Smooth muscle cell (in vitro differentiated cells): ENCODE results near the gene NKIRAS2. TPM values are rescaled to one million over a fixed set of nuclear protein-coding genes. Genes with fewer than 3 reads are reported as not detected.

Experiments used
- DNase-seq: peaks from one replicate; lab custom pipeline; 2025; ENCODE audit not compliant: unreplicated experiment; lab: John Stamatoyannopoulos, UW
- H2AFZ ChIP-seq: fragments of 200-600 bp; sonication (generic); 2 replicates; pipeline ENCODE4 v1.6.0; 2016; ENCODE audit warnings: antibody characterized with exemption, low read depth, mild to moderate bottlenecking
- H3F3A ChIP-seq: fragments of 200-600 bp; sonication (generic); 2 replicates; pipeline ENCODE4 v1.6.0; 2017; ENCODE audit warnings: antibody characterized with exemption, low read depth
- H3K27ac ChIP-seq: fragments of 200-600 bp; sonication (generic); 2 replicates; pipeline ENCODE4 v1.5.1; 2016; ENCODE audit warnings: low read depth, mild to moderate bottlenecking
- H3K27me3 ChIP-seq: fragments of 200-600 bp; sonication (generic); 2 replicates; pipeline ENCODE4 v1.6.1; 2016; ENCODE audit warnings: low read depth, mild to moderate bottlenecking
- H3K36me3 ChIP-seq: fragments of 200-600 bp; sonication (generic); 2 replicates; pipeline ENCODE4 v1.5.1; 2016; ENCODE audit warnings: low read depth
- H3K4me1 ChIP-seq: fragments of 200-600 bp; sonication (generic); 2 replicates; pipeline ENCODE4 v1.5.1; 2016; ENCODE audit warnings: low read depth
- H3K4me2 ChIP-seq: fragments of 200-600 bp; sonication (generic); 2 replicates; pipeline ENCODE4 v1.6.0; 2016; ENCODE audit warnings: mild to moderate bottlenecking
- H3K4me3 ChIP-seq: fragments of 200-600 bp; sonication (generic); 2 replicates; pipeline ENCODE4 v1.5.1; 2016; ENCODE audit warnings: mild to moderate bottlenecking
- H3K79me2 ChIP-seq: fragments of 200-600 bp; sonication (generic); 2 replicates; pipeline ENCODE4 v1.6.0; 2016; ENCODE audit warnings: low read depth, mild to moderate bottlenecking
- H3K9ac ChIP-seq: fragments of 200-600 bp; sonication (generic); 2 replicates; pipeline ENCODE4 v1.6.0; 2016; ENCODE audit warnings: low read depth
- H3K9me3 ChIP-seq: fragments of 200-600 bp; sonication (generic); replicated peaks from 2 replicates; pipeline ENCODE4 v1.5.1; 2016; ENCODE audit warnings: low read depth
- H4K20me1 ChIP-seq: fragments of 200-600 bp; sonication (generic); 2 replicates; pipeline ENCODE4 v1.6.0; 2016; ENCODE audit warnings: low read depth
- WGBS: methylation state at CpG from one replicate; pipeline ENCODE4 v1.1.7; 2016; ENCODE audit warnings: low lambda C conversion rate; 5-methylcytosine and 5-hydroxymethylcytosine counted together
- polyA plus RNA-seq: library from polyadenylated mRNA; unstranded; fragments of >200 nt; fragmentation: Nextera tagmentation; extraction: Ambion mirVana; gene quantifications from 2 replicates; pipeline ENCODE4 v1.2.1, GENCODE V29; 2016
- total RNA-seq: library from RNA; depleted of rRNA; stranded (reverse); fragments of >200 nt; gene quantifications from 2 replicates; pipeline ENCODE4 v1.2.3, GENCODE V29; 2014
- TF ChIP-seq, protein P1 (sequence below): fragments of 200-600 bp; sonication (generic); IDR thresholded peaks from 2 replicates; pipeline ENCODE4 v1.5.1; 2017; ENCODE audit warnings: borderline replicate concordance, mild to moderate bottlenecking, antibody characterized with exemption; ENCODE audit not compliant: insufficient read depth, poor library complexity, severe bottlenecking

The NKIRAS2 gene
- total and polyA plus RNA-seq, 2 experiments from 2014 or later: 21.3 to 50.1 TPM

DNA sequence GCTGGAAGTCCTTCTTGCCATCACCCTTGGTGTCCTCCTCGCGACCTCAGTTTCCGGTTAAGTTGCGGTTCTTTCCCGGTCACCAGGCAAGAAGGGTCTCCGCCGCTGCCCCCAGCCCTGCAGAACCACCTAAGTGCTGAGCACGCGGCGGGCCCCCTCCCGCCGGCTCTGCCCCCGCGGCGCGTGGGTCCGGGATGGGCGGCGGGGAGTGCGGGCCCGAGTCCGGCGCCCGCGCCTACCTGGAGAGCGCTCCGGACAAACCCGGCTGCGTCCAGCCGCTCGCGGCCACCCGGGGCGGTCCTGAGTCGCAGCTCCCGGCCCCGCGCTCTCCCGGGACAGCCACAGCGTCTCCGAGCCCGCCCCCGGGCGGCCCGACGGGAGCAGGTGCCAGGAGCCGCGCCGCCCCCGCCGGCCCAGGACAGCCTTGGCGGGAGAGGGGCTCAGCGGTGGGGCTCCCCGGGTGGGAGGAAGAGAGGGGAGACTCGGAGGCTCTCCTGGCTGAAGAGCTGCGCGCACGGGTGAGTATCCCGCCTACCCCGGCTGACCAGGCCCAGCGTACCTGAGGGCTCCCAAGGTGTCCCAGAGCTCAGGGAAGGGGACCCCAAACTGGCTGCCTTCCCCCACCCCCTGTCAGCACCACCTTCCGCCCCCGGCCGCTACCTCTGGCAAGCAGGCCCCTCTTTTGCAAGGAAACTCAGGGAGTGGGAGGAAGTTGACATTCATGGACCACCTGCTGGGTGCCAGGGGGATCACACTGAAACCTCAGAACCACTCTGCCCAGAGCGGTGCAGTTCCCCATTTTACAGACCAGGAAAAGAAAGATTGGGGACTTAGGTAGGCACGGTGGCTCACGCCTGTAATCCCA is 52.7 kb downstream of the NKIRAS2 start:
- peaks cover 40% of the 10 kb centered on the region for H3K27me3 ChIP-seq
- no peaks in the 10 kb centered on the region for H3F3A ChIP-seq
- H3K4me3 ChIP-seq: peak overlapping the region; percentile 31
- no peaks in the 10 kb centered on the region for H3K4me1 ChIP-seq
- peak overlapping the region; percentile 79 for H3K4me2 ChIP-seq
- TF ChIP-seq, protein P1, sequence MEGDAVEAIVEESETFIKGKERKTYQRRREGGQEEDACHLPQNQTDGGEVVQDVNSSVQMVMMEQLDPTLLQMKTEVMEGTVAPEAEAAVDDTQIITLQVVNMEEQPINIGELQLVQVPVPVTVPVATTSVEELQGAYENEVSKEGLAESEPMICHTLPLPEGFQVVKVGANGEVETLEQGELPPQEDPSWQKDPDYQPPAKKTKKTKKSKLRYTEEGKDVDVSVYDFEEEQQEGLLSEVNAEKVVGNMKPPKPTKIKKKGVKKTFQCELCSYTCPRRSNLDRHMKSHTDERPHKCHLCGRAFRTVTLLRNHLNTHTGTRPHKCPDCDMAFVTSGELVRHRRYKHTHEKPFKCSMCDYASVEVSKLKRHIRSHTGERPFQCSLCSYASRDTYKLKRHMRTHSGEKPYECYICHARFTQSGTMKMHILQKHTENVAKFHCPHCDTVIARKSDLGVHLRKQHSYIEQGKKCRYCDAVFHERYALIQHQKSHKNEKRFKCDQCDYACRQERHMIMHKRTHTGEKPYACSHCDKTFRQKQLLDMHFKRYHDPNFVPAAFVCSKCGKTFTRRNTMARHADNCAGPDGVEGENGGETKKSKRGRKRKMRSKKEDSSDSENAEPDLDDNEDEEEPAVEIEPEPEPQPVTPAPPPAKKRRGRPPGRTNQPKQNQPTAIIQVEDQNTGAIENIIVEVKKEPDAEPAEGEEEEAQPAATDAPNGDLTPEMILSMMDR: no peak
- H3K9me3 ChIP-seq: no peaks in the 10 kb centered on the region
- H3K9ac ChIP-seq: no peak overlapping the region
- H3K27ac ChIP-seq: no peak overlapping the region
- no peaks in the 10 kb centered on the region for H4K20me1 ChIP-seq
- no peak for DNase-seq
- H2AFZ ChIP-seq: no peak overlapping the region
- no peaks in the 10 kb centered on the region for H3K36me3 ChIP-seq
- H3K79me2 ChIP-seq: no peaks in the 10 kb centered on the region
- WGBS: 12% methylated on average over 39 of the region's 67 CpGs

Other genes starting within 250 kb of the NKIRAS2 start
- gene JUP, start 233.4 kb upstream of the NKIRAS2 start, total RNA-seq: 167 and 238 TPM in 2 replicates
- 124 and 277 TPM in 2 replicates for gene JUP, start 233.4 kb upstream of the NKIRAS2 start, polyA plus RNA-seq
- gene P3H4, start 208.1 kb upstream of the NKIRAS2 start, total RNA-seq: 77.4 and 98.6 TPM in 2 replicates
- gene P3H4, start 208.1 kb upstream of the NKIRAS2 start, polyA plus RNA-seq: 149 and 186 TPM in 2 replicates
- gene FKBP10, start 207.1 kb upstream of the NKIRAS2 start, total RNA-seq: 603 and 724 TPM in 2 replicates
- 253 and 289 TPM in 2 replicates for gene FKBP10, start 207.1 kb upstream of the NKIRAS2 start, polyA plus RNA-seq
- gene NT5C3B, start 183.9 kb upstream of the NKIRAS2 start, total RNA-seq: 38.4 and 46.8 TPM in 2 replicates
- gene NT5C3B, start 183.9 kb upstream of the NKIRAS2 start, polyA plus RNA-seq: 72.2 and 76.3 TPM in 2 replicates
- gene KLHL10, start 182.3 kb upstream of the NKIRAS2 start, total RNA-seq: not detected in 2 replicates
- not detected in 2 replicates for gene KLHL10, start 182.3 kb upstream of the NKIRAS2 start, polyA plus RNA-seq
- gene KLHL11, start 154.7 kb upstream of the NKIRAS2 start, total RNA-seq: 23.8 and 29.2 TPM in 2 replicates
- gene KLHL11, start 154.7 kb upstream of the NKIRAS2 start, polyA plus RNA-seq: 7.9 and 10.0 TPM in 2 replicates
- 188 and 217 TPM in 2 replicates for gene ACLY, start 101.1 kb upstream of the NKIRAS2 start, total RNA-seq
- 119 and 172 TPM in 2 replicates for gene ACLY, start 101.1 kb upstream of the NKIRAS2 start, polyA plus RNA-seq
- gene ODAD4, start 89.5 kb upstream of the NKIRAS2 start, total RNA-seq: 1.5 and 1.7 TPM in 2 replicates
- gene ODAD4, start 89.5 kb upstream of the NKIRAS2 start, polyA plus RNA-seq: 3.2 and 3.9 TPM in 2 replicates
- 28.5 and 34.7 TPM in 2 replicates for gene CNP, start 53.3 kb upstream of the NKIRAS2 start, total RNA-seq
- 60.1 and 63.0 TPM in 2 replicates for gene CNP, start 53.3 kb upstream of the NKIRAS2 start, polyA plus RNA-seq
- 44.5 and 69.5 TPM in 2 replicates for gene DNAJC7, start 2.7 kb upstream of the NKIRAS2 start, total RNA-seq
- 44.7 and 61.5 TPM in 2 replicates for gene DNAJC7, start 2.7 kb upstream of the NKIRAS2 start, polyA plus RNA-seq
- 0.49 and 0.54 TPM in 2 replicates for gene C17orf113, start 30.5 kb downstream of the NKIRAS2 start, total RNA-seq
- 0.38 and 0.46 TPM in 2 replicates for gene C17orf113, start 30.5 kb downstream of the NKIRAS2 start, polyA plus RNA-seq
- gene ZNF385C, start 78.4 kb downstream of the NKIRAS2 start, total RNA-seq: 0.27 and 0.45 TPM in 2 replicates
- 0.18 and 0.70 TPM in 2 replicates for gene ZNF385C, start 78.4 kb downstream of the NKIRAS2 start, polyA plus RNA-seq
- gene DHX58, start 92.6 kb downstream of the NKIRAS2 start, total RNA-seq: 1.0 and 4.2 TPM in 2 replicates
- 0.67 TPM in 1 of 2 replicates, not detected in the other for gene DHX58, start 92.6 kb downstream of the NKIRAS2 start, polyA plus RNA-seq
- gene KAT2A, start 101.3 kb downstream of the NKIRAS2 start, total RNA-seq: 15.6 and 17.1 TPM in 2 replicates
- 25.3 and 29.5 TPM in 2 replicates for gene KAT2A, start 101.3 kb downstream of the NKIRAS2 start, polyA plus RNA-seq
- gene HSPB9, start 102.7 kb downstream of the NKIRAS2 start, total RNA-seq: not detected in 2 replicates
- gene HSPB9, start 102.7 kb downstream of the NKIRAS2 start, polyA plus RNA-seq: 0.39 and 1.0 TPM in 2 replicates
- 92.8 and 113 TPM in 2 replicates for gene RAB5C, start 134.9 kb downstream of the NKIRAS2 start, total RNA-seq
- gene RAB5C, start 134.9 kb downstream of the NKIRAS2 start, polyA plus RNA-seq: 152 and 158 TPM in 2 replicates
- gene KCNH4, start 161.1 kb downstream of the NKIRAS2 start, total RNA-seq: not detected in 2 replicates
- gene KCNH4, start 161.1 kb downstream of the NKIRAS2 start, polyA plus RNA-seq: not detected in 2 replicates
- gene HCRT, start 165.4 kb downstream of the NKIRAS2 start, total RNA-seq: not detected in 2 replicates
- gene HCRT, start 165.4 kb downstream of the NKIRAS2 start, polyA plus RNA-seq: not detected in 2 replicates
- 0.76 and 11.5 TPM in 2 replicates for gene GHDC, start 174.4 kb downstream of the NKIRAS2 start, total RNA-seq
- gene GHDC, start 174.4 kb downstream of the NKIRAS2 start, polyA plus RNA-seq: 4.8 and 6.0 TPM in 2 replicates